B cell (primary cell): Measurements from ENCODE around the gene STN1. TPM values are rescaled to one million over a fixed set of nuclear protein-coding genes. Genes with fewer than 3 reads are reported as not detected.

Experiments used
- ATAC-seq: fragments of 200-7000 bp; cut with Tn5 transposase; one replicate; pipeline ENCODE4 v1.10.0; 2021; ENCODE audit warnings: low read depth, mild to moderate bottlenecking, moderate number of reproducible peaks, moderate library complexity
- CTCF ChIA-PET: fragments of 350-600 bp; sonication (Branson Sonifier 250); formaldehyde crosslinking; loops from one replicate; lab custom pipeline; 2021; ENCODE audit warnings: antibody characterized with exemption, inconsistent platforms; lab: Charles Lee
- POLR2A ChIA-PET: fragments of 350-600 bp; sonication (Branson Sonifier 250); formaldehyde crosslinking; loops from one replicate; lab custom pipeline; 2021; ENCODE audit warnings: antibody characterized with exemption; lab: Charles Lee
- DNase-seq: peaks from one replicate; pipeline ENCODE4 v3.0.0; 2013
- H2AFZ ChIP-seq: 2 replicates; pipeline ENCODE4 v1.6.1; 2012; ENCODE audit warnings: mild to moderate bottlenecking, low read depth, low read length; ENCODE audit not compliant: insufficient read depth, poor library complexity, severe bottlenecking
- H3K27ac ChIP-seq, 2 donors: 1 replicate in 1 of 2; 2 replicates in 1 of 2; pipeline ENCODE4 v1.5.1; 2012 to 2013; ENCODE audit warnings: low read length in 2 of 2, mild to moderate bottlenecking in 2 of 2, moderate library complexity in 1 of 2
- H3K27me3 ChIP-seq, 4 experiments: fragments of 200-600 bp in 1 of 4; sonication (generic) in 1 of 4; replicated peaks in 1 of 4; 1 replicate in 2 of 4; 2 replicates in 2 of 4; pipeline versions ENCODE4 v1.6.1 to v1.7.0; 2013 to 2016; ENCODE audit warnings: low read length in 3 of 4, mild to moderate bottlenecking in 2 of 4, mixed read lengths in 1 of 4, moderate library complexity in 1 of 4; ENCODE audit not compliant: insufficient read depth in 4 of 4, control insufficient read depth in 3 of 4; ENCODE audit errors: control extremely low read depth in 1 of 4
- H3K36me3 ChIP-seq, 2 experiments: replicated peaks in 1 of 2; 1 replicate in 1 of 2; 2 replicates in 1 of 2; pipeline versions ENCODE4 v1.6.1 to v1.7.1; 2013; ENCODE audit warnings: low read length in 1 of 2; ENCODE audit not compliant: insufficient read depth in 2 of 2, control insufficient read depth in 1 of 2; ENCODE audit errors: control extremely low read depth in 1 of 2, extremely low read depth in 1 of 2
- H3K4me1 ChIP-seq, 2 donors: fragments of 200-600 bp in 1 of 2; sonication (generic) in 1 of 2; 1 replicate in 1 of 2; 2 replicates in 1 of 2; pipeline versions ENCODE4 v1.5.1 to v1.6.1; 2013 to 2017; ENCODE audit warnings: low read length in 2 of 2; ENCODE audit not compliant: control insufficient read depth in 2 of 2, insufficient read depth in 2 of 2
- H3K4me2 ChIP-seq: replicated peaks from 2 replicates; pipeline ENCODE3; 2012; ENCODE audit warnings: mild to moderate bottlenecking, low read depth, low read length; ENCODE audit not compliant: poor library complexity, severe bottlenecking
- H3K4me3 ChIP-seq, 5 experiments: fragments of 200-600 bp in 1 of 5; sonication (generic) in 1 of 5; 1 replicate in 3 of 5; 2 replicates in 2 of 5; pipeline versions ENCODE4 v1.5.1 to v1.7.0; 2011 to 2016; ENCODE audit warnings: low read length in 4 of 5, mild to moderate bottlenecking in 4 of 5, low read depth in 2 of 5, control low read depth in 1 of 5, moderate library complexity in 1 of 5; ENCODE audit not compliant: insufficient read depth in 1 of 5; ENCODE audit errors: control extremely low read depth in 1 of 5, extremely low read depth in 1 of 5
- H3K79me2 ChIP-seq: fragments of 200-600 bp; sonication (generic); one replicate; pipeline ENCODE4 v1.6.0; 2016; ENCODE audit warnings: low read length; ENCODE audit not compliant: control insufficient read depth, insufficient read depth
- H3K9ac ChIP-seq: fragments of 200-600 bp; sonication (generic); 2 replicates; pipeline ENCODE4 v1.6.1; 2017; ENCODE audit warnings: mild to moderate bottlenecking, low read length, moderate library complexity
- H3K9me3 ChIP-seq, 3 donors: one replicate each; pipeline versions ENCODE4 v1.6.1 to v1.7.1; 2013; ENCODE audit warnings: low read length in 2 of 3; ENCODE audit not compliant: control insufficient read depth in 2 of 3, insufficient read depth in 1 of 3; ENCODE audit errors: control extremely low read depth in 1 of 3
- H4K20me1 ChIP-seq: 2 replicates; pipeline ENCODE4 v1.6.0; 2012; ENCODE audit warnings: mild to moderate bottlenecking, low read length; ENCODE audit not compliant: insufficient read depth, control insufficient read depth, poor library complexity, severe bottlenecking
- H3K27ac Mint-ChIP-seq: one replicate; pipeline ENCODE4 v1.8.0; 2021; ENCODE audit warnings: mixed read lengths
- H3K27me3 Mint-ChIP-seq: one replicate; pipeline ENCODE4 v1.8.0; 2021; ENCODE audit warnings: mixed read lengths
- H3K4me1 Mint-ChIP-seq: one replicate; pipeline ENCODE4 v1.8.0; 2021; ENCODE audit warnings: mixed read lengths
- H3K4me3 Mint-ChIP-seq: one replicate; pipeline ENCODE4 v1.8.0; 2021; ENCODE audit warnings: mixed read lengths
- H3K9me3 Mint-ChIP-seq: one replicate; pipeline ENCODE4 v1.8.0; 2022; ENCODE audit warnings: mixed read lengths; ENCODE audit not compliant: insufficient read depth
- CTCF ChIP-seq: fragments of 200-600 bp; IDR thresholded peaks from one replicate; pipeline ENCODE4 v1.8.0; 2022; ENCODE audit warnings: antibody characterized with exemption, mild to moderate bottlenecking
- EZH2 ChIP-seq: IDR thresholded peaks from 2 replicates; pipeline ENCODE4 v1.6.1; 2012; ENCODE audit warnings: borderline replicate concordance, low read depth, mild to moderate bottlenecking, moderate library complexity, low read length; ENCODE audit not compliant: insufficient read depth, poor library complexity, severe bottlenecking
- WGBS: methylation state at CpG from one replicate; pipeline ENCODE4 v1.1.5; 2013; ENCODE audit warnings: missing lambda C conversion rate; ENCODE audit not compliant: insufficient coverage; 5-methylcytosine and 5-hydroxymethylcytosine counted together
- intact Hi-C: fragments of 100-400 bp; cut with micrococcal nuclease; formaldehyde crosslinking; loops from one replicate; pipeline ENCODE4 v1.10.0; 2022
- polyA plus RNA-seq: library from polyadenylated mRNA; depleted of rRNA; stranded (reverse); fragments of >200 nt; gene quantifications from 2 replicates; pipeline ENCODE4 v1.2.3, GENCODE V29; 2012
- total RNA-seq, 2 donors: library from RNA; stranded (reverse); fragments of 120-200 nt in 1 of 2; gene quantifications; 1 replicate in 1 of 2; 2 replicates in 1 of 2; pipeline versions ENCODE4 v1.2.3 to v1.2.4, GENCODE V29; 2013 to 2022

STN1 gene
- total and polyA plus RNA-seq, 2 donors (not counting 1 experiment from before 2014, with no cell fraction given), result 16.3 to 24.5 TPM

- Histone ChIP-seq H3K9ac (no peak overlapping the region), H2AFZ (no peak overlapping the region), H3K79me2 (no peaks in the 10 kb centered on the region), H3K27ac (no peak overlapping the region), H3K27me3 (no peaks in the 10 kb centered on the region), H3K9me3 (no peaks in the 10 kb centered on the region), H4K20me1 (no peaks in the 10 kb centered on the region), H3K4me2 (no peak overlapping the region), H3K36me3 (peaks cover 13 to 44% of the 10 kb centered on the region in 2 experiments), H3K4me3 (no peak overlapping the region), H3K4me1 (no peaks in the 10 kb centered on the region)
- CTCF ChIA-PET, result interaction anchor here (0.6 to 3.5 kb wide), 12 partner anchors 9 to 415 kb away, joined by 3 to 11 read pairs (median 4); partner anchors contain the start of gene SFR1
- 100% methylated on average over 3 of the region's 4 CpGs for WGBS
- Mint-ChIP-seq H3K9me3 (no peaks in the 10 kb centered on the region), H3K4me1 (no peaks in the 10 kb centered on the region), H3K27me3 (no peaks in the 10 kb centered on the region), H3K4me3 (no peak overlapping the region), H3K27ac (no peak overlapping the region)
- intact Hi-C loops, result no loop called here
- POLR2A ChIA-PET, result interaction anchor here (0.5 kb wide), 1 partner anchor 96 kb away, joined by 5 read pairs; no protein-coding TSS in a partner anchor
- ATAC-seq, result no peak
- DNase-seq, result no peak
- TF ChIP-seq EZH2 (no peak), CTCF (no peak)
Observed at GRCh38 chr10:103890194-103890658, 27.8 kb downstream of the STN1 start.

- no peaks in the 10 kb centered on the region for H3K4me1 ChIP-seq
- H3K4me2 ChIP-seq, result no peak overlapping the region
- no peak overlapping the region for H3K27ac Mint-ChIP-seq
- H4K20me1 ChIP-seq, result no peaks in the 10 kb centered on the region
- no peak overlapping the region for H3K4me3 Mint-ChIP-seq
- H2AFZ ChIP-seq, result no peak overlapping the region
- TF ChIP-seq CTCF (no peak), EZH2 (no peak)
- no peak for ATAC-seq
- ChIA-PET POLR2A (interaction anchor here (0.5 kb wide), 1 partner anchor 97 kb away, joined by 5 read pairs; no protein-coding TSS in a partner anchor), CTCF (interaction anchor here (0.6 to 3.5 kb wide), 13 partner anchors 11 to 416 kb away, joined by 3 to 11 read pairs (median 4); partner anchors contain the start of gene SFR1)
- no peaks in the 10 kb centered on the region for H3K9me3 Mint-ChIP-seq
- intact Hi-C loops, result loop anchor here (5.0 kb wide), 1 partner anchor 93 kb away; no protein-coding TSS in a partner anchor
- no peak overlapping the region for H3K27ac ChIP-seq
- H3K4me1 Mint-ChIP-seq, result no peaks in the 10 kb centered on the region
- no peaks in the 10 kb centered on the region for H3K27me3 Mint-ChIP-seq
- H3K9ac ChIP-seq, result no peak overlapping the region
- peaks cover 13 to 42% of the 10 kb centered on the region in 2 experiments for H3K36me3 ChIP-seq
- H3K79me2 ChIP-seq, result no peaks in the 10 kb centered on the region
- H3K27me3 ChIP-seq, result no peaks in the 10 kb centered on the region
- no peak for DNase-seq
- WGBS, result no CpG with 5 or more reads among the region's 2 CpGs
- H3K9me3 ChIP-seq, result no peaks in the 10 kb centered on the region
- H3K4me3 ChIP-seq, result no peak overlapping the region
Observed at GRCh38 chr10:103889121-103889720, 28.8 kb downstream of the STN1 start.
